GM10847 (cell line): ENCODE results near the gene SYCP2L.

ENCODE experiments used
- POLR2A ChIP-seq: IDR thresholded peaks from 2 replicates; pipeline ENCODE4 v1.6.1; 2011; ENCODE audit not compliant: insufficient read length; ENCODE audit errors: extremely low read depth

Gene SYCP2L

GRCh38 chr6:10874207-10874606, 12.6 kb upstream of the SYCP2L start:
- no peak for TF ChIP-seq POLR2A

- no peak for TF ChIP-seq POLR2A
Observed at GRCh38 chr6:10875026-10875425, 11.8 kb upstream of the SYCP2L start.

- no peak for TF ChIP-seq POLR2A
Observed at GRCh38 chr6:10877012-10877411, 9.8 kb upstream of the SYCP2L start.

- TF ChIP-seq POLR2A, result no peak
Observed at GRCh38 chr6:10877871-10878270, 9.0 kb upstream of the SYCP2L start.

GRCh38 chr6:10880366-10880765, 6.5 kb upstream of the SYCP2L start:
- no peak for TF ChIP-seq POLR2A

- no peak for TF ChIP-seq POLR2A
Observed at GRCh38 chr6:10882657-10883171, 4.1 kb upstream of the SYCP2L start.

- TF ChIP-seq POLR2A, result no peak
Observed at GRCh38 chr6:10883312-10884244, 3.3 kb upstream of the SYCP2L start.

GRCh38 chr6:10884245-10884972, 2.4 kb upstream of the SYCP2L start:
- TF ChIP-seq POLR2A, result no peak

GRCh38 chr6:10890151-10890550, 3.3 kb downstream of the SYCP2L start:
- no peak for TF ChIP-seq POLR2A

GRCh38 chr6:10891960-10892359, 5.1 kb downstream of the SYCP2L start:
- no peak for TF ChIP-seq POLR2A

- no peak for TF ChIP-seq POLR2A
Observed at GRCh38 chr6:10894958-10895357, 8.1 kb downstream of the SYCP2L start.

- TF ChIP-seq POLR2A, result no peak
Observed at GRCh38 chr6:10896691-10897090, 9.8 kb downstream of the SYCP2L start.

- no peak for TF ChIP-seq POLR2A
Observed at GRCh38 chr6:10901770-10902169, 14.9 kb downstream of the SYCP2L start.

GRCh38 chr6:10904015-10904414, 17.2 kb downstream of the SYCP2L start:
- TF ChIP-seq POLR2A, result no peak

- no peak for TF ChIP-seq POLR2A
Observed at GRCh38 chr6:10908228-10908627, 21.4 kb downstream of the SYCP2L start.

- TF ChIP-seq POLR2A, result no peak
Observed at GRCh38 chr6:10933126-10933525, 46.3 kb downstream of the SYCP2L start.

GRCh38 chr6:10939840-10940239, 53.0 kb downstream of the SYCP2L start:
- TF ChIP-seq POLR2A, result no peak

- no peak for TF ChIP-seq POLR2A
Observed at GRCh38 chr6:10945845-10946244, 59.0 kb downstream of the SYCP2L start.
